Esophagus mucosa (tissue), 1 donor: ENCODE results near the gene GIMD1. TPM values are rescaled to one million over a fixed set of nuclear protein-coding genes. Genes with fewer than 3 reads are reported as not detected.
A peak's percentile ranks its signal among the peaks of the same experiment; 100 is the strongest.
"Not testable (repeated sequence)": the region's sequence is repeated elsewhere in the genome, so short reads cannot be mapped to it uniquely, and the experiment has no call there.

Experiments used
- ATAC-seq: fragments of 200-7000 bp; cut with Tn5 transposase; one replicate; pipeline ENCODE4 v1.9.1; 2020
- total RNA-seq: library from RNA; stranded (reverse); gene quantifications from one replicate; pipeline ENCODE4 v1.2.4, GENCODE V29; 2023
- donor health status: DM: yes; HTN: yes; CAD: no.

GIMD1 gene
- total RNA-seq, 1 donor from 2014 or later, result not detected

DNA sequence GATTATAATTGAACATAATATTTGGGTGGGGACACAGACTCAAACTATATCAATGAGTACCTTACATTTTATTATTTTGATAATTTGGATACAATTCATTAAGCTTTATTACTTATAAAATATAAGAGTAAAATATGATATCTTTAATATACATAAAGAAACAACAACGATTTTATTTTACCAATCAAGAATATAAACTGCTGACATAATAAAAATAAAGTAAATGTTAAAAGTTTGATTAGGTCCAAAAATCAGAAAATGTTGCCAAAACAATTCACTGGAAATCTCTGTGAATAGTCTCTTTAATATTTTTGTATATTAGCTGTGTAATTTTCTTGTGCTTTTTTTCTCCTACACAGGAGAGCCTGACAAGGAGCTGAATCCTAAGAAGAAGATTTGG is 21.4 kb downstream of the GIMD1 start:
- ATAC-seq, result no peak

DNA sequence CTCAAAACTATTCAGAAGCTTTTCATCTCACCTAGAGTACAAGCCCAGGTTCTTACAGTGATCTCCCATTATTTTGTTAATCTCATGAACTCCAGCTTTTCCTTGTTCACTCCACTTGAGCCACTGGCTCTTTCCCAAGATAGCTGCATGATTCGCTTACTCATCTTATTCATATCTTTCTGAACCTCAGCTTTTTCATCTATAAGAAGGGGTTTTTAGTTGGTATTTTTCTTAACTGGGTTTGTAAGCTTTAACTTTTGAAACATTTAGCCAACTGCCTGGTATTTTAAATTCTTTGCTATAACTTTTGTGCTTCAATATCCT is 24.0 kb downstream of the GIMD1 start:
- ATAC-seq, result no peak

DNA sequence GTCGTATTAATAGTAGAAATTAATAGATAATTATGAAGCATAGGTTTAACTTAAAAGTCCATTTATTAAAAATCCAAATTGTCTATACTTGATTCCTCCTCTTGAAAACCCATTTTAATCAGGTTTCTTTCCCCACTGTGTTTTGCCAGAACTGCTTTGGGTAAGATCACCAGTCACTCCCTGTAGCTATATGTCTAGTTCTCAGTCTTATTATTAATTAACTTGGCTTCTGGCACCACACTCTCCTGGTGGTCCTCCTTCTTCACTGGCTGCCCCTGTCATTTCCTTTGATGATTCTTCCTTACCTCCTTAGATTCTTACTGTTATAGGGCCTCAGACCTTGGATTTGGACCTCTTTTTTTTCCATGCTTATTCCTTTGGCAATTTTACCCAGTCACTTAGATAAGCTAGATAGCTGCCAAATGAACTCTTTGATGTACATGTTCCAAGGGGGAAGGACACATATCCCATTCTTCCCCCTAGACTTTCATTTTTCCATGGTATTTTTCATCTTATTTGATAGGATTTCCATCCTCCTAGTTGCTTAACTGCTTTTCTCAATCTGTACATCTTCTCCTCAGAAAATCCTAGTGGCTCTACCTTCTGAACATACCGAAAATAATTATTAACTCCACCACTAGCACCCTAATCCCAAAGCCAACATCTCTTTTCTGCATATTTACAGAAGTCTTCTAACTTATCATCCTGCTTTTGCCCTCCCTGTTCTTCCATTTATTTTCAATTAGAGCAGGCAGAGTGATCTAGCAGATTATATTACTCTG is 24.5 kb downstream of the GIMD1 start:
- ATAC-seq, result no peak

DNA sequence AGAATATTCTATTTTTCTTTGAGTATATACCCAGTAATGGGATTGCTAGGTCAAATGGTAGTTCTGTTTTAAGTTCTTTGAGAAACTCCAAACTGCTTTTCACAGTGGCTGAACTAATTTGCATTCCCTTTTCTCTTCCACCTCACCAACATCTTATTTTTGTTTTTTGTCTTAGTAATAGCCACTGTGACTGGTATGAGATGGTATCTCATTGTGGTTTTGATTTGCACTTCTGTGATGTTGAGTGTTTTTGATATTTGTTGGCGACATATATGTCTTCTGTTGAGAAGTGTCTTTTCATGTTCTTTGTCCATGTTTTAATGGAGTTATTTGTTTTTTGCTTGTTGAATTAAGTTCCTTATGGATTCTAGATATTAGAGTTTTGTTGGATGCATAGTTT is 27.8 kb downstream of the GIMD1 start:
- no peak for ATAC-seq

DNA sequence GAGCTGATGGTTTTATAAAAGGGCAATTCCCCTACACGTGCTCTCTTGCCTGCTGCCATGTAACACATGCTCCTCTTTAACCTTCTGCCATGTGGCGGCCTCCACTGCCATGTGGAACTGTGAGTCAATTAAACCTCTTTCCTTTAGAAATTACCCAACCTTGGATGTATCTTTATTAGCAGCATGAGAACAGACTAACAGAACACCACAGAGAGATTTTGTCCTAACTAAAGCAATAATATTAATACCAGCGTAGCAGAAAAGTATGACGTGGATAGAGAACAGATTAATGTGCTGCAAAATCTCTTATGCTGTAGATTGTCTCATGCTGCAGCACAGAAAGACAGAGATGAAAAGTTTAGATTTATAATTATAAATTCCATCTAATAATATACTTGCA is 29.1 kb downstream of the GIMD1 start:
- ATAC-seq, result no peak

DNA sequence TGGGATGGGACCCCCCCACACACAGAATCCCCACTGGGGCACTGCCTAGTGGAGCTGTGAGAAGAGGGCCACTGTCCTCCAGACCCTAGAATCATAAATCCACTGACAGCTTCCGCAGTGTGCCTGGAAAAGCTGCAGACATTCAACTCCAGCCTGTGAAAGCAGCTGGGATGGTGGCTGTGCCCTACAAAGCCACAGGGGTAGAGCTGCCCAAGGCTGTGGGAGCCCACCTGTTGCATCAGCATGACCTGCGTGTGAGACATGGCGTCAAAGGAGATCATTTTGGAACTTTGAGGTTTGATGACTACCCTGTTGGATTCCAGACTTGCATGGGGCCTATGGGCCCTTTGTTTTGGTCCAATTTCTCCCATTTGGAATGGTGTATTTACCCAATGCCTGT is 29.9 kb downstream of the GIMD1 start:
- no peak for ATAC-seq

DNA sequence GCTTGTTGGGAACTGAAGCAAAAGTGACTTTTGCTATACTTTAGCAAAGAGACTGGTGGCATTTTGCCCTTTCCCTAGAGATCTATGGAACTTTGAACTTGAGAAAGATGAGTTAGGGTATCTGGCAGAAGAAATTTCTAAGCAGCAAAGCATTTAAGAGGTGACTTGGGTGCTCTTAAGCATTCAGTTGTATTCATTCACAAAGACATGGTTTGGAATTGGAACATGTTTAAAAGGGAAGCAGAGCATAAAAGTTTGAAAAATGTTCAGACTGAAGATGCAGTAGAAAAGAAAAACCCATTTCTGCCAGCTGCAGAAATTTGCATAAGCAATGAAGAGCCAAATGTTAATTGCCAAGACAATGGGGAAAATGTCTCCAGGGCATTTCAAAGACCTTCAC is 30.7 kb downstream of the GIMD1 start:
- ATAC-seq, result no peak

DNA sequence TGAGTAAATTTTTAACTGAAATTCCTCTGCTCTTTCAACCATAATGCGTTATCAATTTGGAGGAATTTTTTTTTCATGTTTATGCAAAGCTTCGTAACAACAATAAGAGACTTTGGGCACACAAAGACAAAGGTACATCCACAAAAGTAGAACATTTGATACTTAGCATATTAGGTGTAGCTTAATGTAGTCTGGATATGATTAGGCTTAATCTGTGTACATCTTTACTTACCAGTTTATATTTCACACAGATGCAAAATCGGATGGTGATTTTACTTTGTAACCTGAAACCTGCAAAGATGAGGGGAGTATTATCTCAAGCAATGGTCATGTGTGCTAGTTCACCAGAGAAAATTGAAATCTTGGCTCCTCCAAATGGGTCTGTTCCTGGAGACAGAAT is 32.0 kb downstream of the GIMD1 start:
- ATAC-seq, result no peak

DNA sequence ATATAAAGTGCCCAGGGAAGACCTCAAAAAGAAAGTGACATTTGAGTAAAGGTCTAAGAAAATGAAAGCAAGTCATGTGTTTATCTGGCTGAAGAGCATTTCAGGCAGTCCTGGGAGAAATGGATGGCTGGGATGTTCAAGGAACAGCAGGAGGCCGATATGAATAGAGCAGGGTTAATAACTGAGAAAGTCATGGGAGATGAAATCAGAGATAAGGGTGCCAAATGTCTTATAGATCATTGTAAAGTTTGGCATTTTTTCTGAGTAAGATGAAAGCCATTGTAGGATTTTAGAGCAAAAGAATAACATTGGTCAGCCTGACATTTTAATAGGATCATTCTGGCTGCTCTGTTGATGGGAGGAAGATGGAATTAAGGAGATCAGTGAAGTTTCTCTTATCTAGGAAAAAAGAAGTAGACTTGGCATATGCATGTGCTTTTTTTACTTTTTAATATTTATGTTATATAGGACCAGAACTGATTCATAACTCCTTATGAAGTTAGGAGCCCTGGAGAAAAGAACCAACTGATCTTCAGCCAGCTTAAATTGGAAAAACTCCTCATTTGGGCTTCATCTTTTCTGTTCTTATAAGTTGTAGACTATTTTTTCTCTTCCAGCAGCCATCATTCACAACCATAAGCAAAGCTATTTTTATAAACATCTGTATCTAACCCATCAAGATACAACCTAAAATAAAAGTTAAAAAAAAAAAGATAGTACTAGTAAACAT is 33.7 kb downstream of the GIMD1 start:
- no peak for ATAC-seq

DNA sequence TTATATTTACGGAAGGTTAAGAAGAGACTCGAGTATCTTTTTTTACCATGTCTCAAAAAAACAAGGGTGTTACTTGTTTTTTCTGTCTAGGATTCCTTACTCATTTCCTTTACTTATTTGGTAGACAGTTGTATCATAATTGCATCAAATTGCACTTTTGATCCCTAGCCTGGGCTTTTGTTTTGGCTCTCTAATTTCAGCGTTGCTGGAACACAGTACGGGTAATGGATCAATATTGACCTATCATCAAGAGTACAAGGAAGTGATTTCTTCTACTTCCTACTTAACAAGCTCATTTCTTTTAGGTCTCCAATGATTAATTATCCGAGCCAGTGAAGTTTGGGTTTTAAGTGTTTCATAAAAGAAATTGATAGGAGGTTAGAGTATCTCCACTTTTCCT is 35.4 kb downstream of the GIMD1 start:
- ATAC-seq, result no peak

DNA sequence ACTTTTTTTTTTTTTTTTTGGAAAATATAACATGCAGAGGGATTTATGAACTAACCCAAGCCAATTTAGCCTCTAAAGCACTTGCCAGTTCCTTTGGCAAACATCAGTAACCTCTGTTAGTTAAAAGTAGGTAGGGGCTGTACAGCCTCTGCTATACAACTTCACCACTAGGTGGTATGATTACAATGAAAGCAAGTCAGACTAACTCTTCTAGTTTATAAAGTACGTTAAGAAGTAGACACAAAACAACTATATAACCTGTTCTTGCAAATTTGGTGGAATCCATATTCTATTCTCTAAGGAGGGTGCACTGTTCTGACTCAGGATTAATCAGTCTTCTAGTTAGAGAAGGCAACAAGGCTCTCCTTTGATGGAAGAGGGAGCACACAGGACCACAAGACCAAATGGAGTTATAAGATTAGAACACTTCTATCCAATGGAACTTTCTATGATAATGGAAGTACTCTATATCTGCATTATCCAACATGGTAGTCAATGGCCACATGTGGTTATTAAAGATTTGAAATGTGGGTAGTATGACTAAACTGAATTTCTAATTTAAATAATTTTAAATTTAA is 39.4 kb downstream of the GIMD1 start:
- ATAC-seq, result peak; percentile 48

DNA sequence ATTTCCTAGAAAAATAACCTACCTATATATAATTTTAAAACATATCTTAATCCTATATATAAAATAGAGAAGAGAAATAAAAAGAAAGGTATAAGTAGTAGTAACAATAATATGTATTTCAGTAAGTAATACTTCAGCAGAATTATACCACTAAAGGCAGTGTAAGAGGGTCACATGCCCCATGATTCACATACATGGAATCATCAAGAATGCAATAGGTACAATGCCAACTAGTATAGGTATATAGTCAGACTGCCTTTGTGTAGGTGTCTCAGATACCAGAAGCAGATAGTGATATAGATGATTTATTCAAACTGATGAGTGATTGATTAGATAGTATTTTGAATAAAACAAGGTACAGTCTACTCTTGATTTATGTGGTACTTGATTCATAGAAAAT is 42.8 kb downstream of the GIMD1 start:
- no peak for ATAC-seq

DNA sequence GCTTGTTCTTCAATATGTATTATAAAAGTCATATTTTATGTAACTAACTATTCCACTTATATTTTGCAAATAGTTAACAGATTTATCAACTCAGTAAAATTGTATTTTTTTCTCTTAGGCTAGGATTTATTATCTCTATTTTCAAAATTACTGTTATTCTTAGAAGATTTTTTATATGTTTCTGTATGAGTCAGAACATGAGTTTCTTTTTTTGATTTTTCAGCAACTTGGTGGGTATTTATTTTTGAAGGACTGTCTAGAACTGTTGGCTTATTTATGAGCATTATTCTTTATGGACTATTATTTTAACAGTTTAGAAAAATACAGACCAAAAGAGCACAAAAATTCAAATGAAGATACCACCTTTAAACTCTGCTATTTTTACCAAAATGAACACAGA is 45.5 kb downstream of the GIMD1 start:
- no peak for ATAC-seq

DNA sequence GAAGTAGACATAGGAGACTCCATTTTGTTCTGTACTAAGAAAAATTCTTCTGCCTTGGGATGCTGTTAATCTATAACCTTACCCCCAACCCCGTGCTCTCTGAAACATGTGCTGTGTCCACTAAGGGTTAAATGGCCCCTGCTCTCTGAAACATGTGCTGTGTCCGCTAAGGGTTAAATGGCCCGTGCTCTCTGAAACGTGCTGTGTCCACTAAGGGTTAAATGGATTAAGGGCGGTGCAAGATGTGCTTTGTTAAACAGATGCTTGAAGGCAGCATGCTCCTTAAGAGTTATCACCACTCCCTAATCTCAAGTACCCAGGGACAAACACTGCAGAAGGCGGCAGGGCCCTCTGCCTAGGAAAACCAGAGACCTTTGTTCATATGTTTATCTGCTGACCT is 46.8 kb downstream of the GIMD1 start:
- ATAC-seq, result not testable (repeated sequence)

DNA sequence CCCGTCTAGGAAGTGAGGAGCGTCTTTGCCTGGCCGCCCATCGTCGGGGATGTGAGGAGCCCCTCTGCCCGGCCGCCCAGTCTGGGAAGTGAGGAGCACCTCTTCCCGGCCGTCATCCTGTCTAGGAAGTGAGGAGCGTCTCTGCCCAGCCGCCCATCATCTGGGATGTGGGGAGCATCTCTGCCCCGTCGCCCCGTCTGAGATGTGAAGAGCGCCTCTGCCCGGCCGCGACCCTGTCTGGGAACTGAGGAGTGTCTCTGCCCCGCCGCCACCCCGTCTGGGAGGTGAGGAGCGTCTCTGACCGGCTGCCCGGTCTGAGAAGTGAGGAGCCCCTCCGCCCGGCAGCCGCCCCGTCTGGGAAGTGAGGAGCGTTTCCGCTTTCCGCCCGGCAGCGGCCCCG is 47.4 kb downstream of the GIMD1 start:
- ATAC-seq, result not testable (repeated sequence)

DNA sequence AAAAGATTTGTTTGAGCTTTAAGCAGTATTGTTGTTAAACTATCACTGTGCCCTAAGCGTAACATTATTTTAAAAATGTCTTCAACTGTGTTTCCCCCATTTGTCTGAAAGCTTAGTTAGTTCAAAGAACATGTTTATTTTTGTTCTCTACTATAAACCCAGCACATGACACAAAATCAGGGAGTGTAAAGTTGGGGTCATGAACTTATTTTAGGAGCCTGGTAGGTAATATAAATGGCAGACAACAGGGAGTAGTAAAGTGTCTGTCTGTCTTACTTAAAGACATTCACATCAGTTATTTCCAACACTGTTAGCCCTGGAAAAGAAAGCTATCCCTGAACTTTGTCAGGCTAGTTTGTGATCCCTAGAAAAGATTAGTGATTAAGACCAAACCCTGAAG is 48.3 kb downstream of the GIMD1 start:
- ATAC-seq, result no peak

DNA sequence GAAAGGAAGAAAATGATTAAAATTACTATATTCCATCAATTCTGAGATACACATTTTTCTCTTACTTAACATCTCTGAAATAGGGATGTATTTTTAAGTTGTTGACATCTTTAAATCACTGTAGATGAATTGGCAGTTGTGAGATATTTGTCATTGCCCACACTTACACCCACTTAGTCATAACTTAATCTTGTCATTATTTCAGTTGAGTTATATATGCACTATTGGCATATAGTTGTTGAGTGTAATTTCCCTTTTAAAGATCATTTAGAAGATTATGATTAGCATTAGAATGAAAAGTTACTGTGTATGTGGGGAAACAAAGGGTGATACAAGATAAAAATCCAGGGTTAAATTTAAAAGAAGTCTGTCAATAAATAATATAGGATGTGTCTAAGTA is 50.1 kb downstream of the GIMD1 start:
- no peak for ATAC-seq

DNA sequence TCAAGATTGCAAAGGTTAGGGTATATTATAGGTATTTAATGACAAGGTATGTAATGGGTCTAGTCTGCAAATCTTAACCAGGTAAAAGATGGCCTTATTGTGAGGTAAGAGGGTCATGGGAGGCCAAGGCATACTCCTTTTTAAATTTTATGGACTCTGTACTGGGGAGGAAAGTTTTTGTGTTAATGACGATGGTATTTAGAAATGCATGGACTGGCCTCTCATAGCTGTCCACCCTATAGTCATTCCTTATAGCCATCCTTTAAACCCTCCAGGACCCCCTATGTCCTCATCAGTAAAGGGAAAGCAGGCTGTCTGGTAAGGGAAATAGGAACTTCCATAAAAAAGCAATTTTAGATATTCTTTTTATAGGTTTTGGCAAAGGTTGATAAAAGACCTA is 50.8 kb downstream of the GIMD1 start:
- no peak for ATAC-seq

DNA sequence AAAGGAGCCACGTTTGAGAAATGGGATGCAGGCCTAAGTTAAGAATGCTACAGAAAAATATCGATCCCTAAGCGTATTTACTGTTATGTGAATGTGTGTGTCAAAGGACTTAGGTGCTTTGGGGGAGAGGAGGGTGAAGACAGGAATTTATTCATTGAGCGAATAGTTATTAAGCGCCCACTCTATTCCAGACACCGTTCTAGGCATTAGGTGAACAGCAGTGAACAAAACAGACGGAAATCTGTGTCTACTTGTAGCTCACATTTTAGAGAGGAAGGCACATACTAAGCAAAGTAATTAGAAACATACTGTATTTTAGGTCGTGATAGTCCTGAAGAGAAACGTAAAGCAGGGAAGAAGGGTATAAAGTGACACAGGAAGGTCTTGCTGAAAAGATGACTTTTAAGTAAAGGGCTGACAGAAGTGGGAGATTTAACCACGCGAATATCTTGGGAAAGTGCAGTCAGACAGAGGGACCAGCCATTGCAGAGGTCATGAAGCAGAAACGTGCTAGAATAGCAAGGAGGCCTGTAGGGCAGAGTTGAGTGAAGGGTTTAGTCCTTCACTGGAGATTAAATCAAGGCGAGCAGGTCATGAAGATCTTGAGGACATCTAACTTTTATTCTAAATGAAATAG is 51.7 kb downstream of the GIMD1 start:
- ATAC-seq, result no peak

DNA sequence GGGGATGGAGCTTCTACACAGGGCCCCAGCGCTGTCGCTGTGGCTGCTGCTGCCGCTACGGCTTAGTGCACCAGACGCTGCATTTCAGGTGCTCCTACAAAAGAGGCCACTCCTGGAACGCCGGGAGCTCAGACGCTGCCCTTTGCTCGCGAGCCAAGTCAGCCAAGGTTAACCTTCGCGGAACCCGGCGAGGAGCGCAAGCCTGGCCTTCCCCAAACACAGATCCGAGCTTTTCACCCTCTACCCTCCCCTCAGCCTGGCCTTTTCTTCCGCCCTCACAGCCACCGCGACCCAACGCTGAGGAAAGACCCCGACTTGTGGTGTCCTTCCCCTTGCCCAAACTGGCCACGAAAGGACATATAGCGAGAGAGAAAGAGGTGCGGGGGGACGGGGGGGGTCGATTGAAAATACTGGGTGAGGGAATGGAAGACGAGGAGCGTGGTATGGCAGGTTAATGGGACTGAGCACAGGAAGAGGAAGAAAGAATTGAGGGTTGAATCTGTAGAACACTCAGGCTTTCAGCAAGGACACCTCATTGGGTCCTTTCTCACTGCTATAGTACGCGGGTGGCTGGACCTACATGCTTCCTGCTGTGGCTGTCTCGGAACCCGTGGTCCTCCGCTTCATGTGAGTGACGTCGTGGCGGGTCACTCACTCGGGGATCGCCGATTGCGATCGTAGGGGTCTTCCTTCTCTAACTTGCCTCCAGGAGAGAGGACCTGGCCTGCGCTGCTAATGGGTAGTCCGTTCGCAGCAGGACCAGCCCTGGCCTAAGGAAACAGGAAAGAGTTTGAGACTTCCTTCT is 52.4 kb downstream of the GIMD1 start, which contains the start of the genes AIMP1 and TBCK:
Gene AIMP1, plus strand, starts transcription at position 583 of the 805 bp plus-strand sequence. CDS start 8,460 bp downstream, outside the sequence.
Gene TBCK, minus strand, starts transcription at position 242 of the 805 bp plus-strand sequence. CDS start 7,249 bp downstream, outside the sequence.
- peak; percentile 94 for ATAC-seq

DNA sequence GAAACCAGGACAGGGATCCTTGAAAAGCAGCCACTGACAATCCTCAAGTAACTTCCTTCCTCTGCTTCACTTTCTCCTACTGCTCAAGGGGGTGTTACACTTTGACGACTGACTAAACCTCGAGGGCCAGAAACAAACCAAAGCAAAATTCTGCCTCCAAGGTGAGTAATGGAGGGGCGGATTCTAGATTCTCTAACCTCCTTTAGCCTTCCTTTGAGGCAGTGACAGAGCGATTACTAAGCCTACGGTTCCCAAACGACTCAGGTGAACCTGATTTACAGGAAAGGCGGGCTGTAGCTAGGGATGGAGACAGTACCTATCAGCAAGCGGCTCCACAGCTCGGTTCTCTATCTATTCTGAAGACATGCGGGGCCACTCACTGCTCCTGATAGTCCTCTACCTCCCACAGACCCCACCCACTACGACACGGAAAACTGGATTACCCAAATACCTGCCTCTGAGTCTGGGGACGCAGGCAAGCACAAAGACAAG is 53.1 kb downstream of the GIMD1 start:
- ATAC-seq, result peak; percentile 96

DNA sequence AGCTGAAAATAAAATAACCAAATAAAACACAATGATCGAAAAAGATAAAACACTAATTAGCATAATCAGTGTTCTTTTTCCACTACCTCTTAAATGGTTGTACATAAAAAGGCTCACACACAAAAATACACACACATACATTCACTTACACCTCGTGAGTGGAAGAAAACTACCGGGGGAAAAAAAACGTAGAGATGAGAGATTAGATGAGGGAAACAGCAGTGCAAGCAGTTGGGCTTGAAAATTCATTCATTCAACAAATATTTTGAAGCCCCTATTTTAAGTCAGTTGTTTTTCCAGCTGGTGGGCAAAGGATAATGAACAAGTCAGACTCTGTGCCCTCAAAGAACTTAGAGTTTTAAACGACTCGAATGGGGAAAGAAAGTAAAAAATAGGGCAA is 53.6 kb downstream of the GIMD1 start:
- ATAC-seq, result no peak
